Body of pancreas (tissue), 4 donors: ENCODE data around the gene KLF18.

Experiments
- CTCF ChIP-seq, 7 experiments: fragments of 450-650 bp in 4 of 7; fragments of 200-600 bp in 3 of 7; sonication (generic) in 3 of 7; IDR thresholded peaks; one replicate each; pipeline ENCODE4 v1.5.1; 2016 to 2019; ENCODE audit warnings: antibody characterized with exemption in 7 of 7
- POLR2A ChIP-seq, 3 donors: fragments of 450-650 bp; IDR thresholded peaks; one replicate each; pipeline ENCODE4 v1.6.1; 2016; ENCODE audit warnings: antibody characterized with exemption in 3 of 3, mild to moderate bottlenecking in 2 of 3

GRCh38 chr1:44120398-44120949 is 21.0 kb downstream of the KLF18 start:
- TF ChIP-seq CTCF (IDR thresholded peaks at IDR 0.05) (no peak), POLR2A (IDR thresholded peaks at IDR 0.05) (no peak)
